NCI-H2227 (cell line): ENCODE results near the gene FSTL1.

Source experiments
- DNase-seq: peaks from one replicate; lab custom pipeline; 2025; ENCODE audit not compliant: unreplicated experiment; lab: John Stamatoyannopoulos, UW

The FSTL1 gene

DNA sequence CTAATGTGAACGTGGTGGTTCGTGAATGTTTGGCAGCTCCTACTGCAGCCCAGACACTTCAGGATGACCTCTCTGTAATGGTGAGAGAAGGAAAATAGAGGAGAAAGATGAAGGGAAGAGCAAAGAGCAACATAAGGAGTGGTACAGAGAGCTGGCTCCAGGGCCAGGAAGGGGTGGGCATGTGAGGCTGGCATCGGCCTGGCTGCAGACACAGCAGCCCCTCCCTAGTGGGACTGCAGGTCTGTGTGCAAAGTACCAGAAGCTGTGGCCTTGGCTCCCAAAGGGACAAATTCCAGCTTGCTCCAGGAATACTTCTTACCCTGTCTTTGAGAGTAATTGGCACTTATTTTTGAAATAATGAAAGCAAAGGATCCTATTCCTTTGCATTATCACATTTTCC, 10.0 kb downstream of the FSTL1 start:
- no peak for DNase-seq

DNA sequence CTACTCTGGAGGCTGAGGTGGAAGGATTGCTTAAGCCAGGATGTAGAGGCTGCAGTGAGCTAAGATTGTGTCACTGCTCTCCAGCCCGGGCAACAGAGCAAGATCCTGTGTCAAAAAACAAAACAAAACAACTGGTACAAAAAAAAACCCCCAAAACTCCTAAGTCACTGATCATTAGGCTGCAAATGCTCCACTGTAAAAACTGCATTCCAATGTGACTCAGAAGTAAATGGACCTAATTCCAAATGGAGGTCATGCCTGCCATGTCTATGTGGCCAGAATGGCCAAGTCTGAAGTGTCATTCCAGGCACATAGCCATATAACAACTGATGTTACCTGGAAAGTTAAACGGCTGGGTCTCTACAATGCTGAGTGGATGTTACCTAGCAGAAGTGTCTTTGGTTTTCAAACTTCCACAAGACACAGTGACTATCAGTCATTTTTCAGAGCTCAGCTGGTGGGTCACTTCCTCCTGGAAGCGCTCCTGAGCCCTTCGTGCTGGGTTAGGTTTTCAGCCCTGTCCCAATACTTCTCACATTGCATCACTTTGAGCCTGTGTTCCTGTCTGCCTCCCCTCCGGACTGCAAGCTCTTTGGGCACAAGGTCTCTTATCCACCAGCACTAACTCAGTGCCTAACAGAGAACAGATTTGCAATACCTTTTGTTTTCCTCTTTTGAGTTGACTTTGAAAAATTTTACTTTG, 10.6 kb downstream of the FSTL1 start:
- no peak for DNase-seq

DNA sequence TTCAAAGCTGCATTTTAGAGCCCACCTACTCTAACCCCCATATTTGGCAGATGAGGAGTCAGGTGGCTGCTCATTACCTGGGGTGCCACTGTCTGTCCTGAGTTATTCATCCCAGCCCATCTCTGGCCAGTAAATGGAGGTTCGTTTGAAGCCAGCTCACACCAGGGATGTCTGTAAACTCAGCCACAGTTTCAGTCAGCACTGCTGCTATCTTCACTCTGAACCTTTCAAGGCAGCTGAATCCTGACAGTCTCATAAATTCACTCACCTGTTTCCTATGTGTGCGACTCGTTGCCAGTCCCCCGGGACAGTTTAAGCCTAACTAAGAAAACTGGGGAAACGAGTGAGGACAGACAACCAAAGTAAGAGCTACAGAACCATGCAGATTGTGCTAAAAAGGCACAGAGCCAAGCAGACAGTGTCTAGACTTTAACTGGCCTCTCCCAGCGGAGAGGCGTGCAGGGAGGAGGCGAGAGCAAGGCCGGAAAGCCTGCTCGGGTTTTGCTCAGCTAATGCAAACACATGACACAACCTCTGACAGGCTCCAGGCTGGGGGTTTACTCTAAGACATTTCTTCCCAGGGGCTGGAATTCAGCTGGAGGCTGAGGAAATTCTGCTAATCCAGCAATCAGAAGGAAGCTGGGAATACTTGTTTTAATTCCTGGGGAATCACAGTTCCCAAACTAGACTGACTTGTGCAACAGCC, 12.0 kb downstream of the FSTL1 start:
- no peak for DNase-seq

DNA sequence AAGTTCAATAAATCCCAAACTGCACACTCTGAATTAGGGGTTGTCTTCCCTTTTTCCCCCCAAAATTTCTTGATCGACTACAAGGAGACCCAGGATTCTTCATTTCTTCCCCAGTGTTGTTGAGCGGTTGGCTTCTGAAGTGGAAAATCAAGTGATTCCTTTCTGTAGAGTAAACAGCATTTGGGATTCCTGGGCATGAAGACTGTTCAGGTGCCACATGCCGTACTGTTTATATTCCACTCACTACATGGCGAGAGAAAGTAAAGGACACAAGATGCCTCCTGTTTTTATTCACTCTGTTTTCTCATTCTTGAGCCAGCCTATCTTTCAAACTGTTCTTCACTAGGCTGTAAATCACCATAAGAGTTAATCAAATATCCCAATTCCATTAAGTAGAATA, 12.6 kb downstream of the FSTL1 start:
- DNase-seq = no peak

- no peak for DNase-seq
Measured at GRCh38 chr3:120437559-120437958, 13.2 kb downstream of the FSTL1 start.

- DNase-seq = no peak
Measured at GRCh38 chr3:120436523-120437050, 14.2 kb downstream of the FSTL1 start.

- DNase-seq = no peak
Measured at GRCh38 chr3:120435621-120436020, 15.2 kb downstream of the FSTL1 start.

- no peak for DNase-seq
Measured at GRCh38 chr3:120433662-120434331, 17.0 kb downstream of the FSTL1 start.

- no peak for DNase-seq
Measured at GRCh38 chr3:120432150-120432860, 18.5 kb downstream of the FSTL1 start.

- no peak for DNase-seq
Measured at GRCh38 chr3:120429921-120430361, 20.9 kb downstream of the FSTL1 start.

DNA sequence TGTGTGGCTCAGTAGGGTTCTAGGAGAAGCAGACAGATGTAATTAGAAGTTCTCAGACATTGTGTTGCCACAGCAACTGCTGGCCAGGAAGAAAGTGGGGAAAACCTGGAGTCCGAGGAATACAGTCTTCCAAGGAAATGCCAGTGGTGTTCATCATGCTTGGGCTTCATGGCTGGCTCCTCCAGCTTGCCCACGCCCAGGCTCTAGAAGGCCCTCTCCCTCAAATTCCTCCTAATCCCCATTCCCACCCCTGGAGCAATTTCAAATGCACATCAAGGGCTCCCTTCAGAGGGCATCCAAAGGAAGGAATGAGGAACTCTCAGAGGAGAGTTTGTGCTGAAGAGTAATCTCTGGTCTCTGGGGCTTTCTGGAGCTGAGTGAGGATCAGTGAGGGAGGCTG, 21.9 kb downstream of the FSTL1 start:
- DNase-seq = no peak

GRCh38 chr3:120427201-120427600, 23.6 kb downstream of the FSTL1 start:
- no peak for DNase-seq

GRCh38 chr3:120425572-120426250, 25.1 kb downstream of the FSTL1 start:
- DNase-seq = no peak

DNA sequence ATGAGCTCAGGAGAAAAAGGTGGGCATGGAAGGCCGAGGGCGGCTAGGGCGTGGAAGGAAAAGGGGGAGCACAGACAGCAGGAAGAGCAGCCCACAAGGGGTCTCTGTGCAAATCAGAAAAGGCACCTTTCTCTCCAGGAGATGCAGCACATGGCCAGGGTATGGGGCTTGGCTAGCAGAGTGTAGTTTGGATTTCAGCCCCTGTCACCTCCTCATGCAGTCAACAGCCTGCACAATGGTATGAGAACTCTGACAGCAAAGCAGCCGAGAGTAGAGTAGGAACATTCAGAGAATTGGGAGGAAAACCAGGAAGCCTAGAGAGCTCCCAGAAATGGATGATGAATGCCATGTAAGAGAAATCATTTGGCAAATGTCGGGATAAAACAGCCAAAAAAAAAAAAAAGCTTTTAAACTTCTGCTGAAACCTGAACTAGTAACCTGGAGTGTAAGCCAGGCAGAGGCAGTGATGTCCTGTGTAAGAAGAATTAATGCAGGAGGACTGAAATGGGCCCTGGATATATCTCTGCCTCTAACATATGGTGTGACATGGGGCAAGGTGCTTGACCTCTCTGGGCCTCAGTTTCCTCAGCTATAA, 25.7 kb downstream of the FSTL1 start:
- no peak for DNase-seq

DNA sequence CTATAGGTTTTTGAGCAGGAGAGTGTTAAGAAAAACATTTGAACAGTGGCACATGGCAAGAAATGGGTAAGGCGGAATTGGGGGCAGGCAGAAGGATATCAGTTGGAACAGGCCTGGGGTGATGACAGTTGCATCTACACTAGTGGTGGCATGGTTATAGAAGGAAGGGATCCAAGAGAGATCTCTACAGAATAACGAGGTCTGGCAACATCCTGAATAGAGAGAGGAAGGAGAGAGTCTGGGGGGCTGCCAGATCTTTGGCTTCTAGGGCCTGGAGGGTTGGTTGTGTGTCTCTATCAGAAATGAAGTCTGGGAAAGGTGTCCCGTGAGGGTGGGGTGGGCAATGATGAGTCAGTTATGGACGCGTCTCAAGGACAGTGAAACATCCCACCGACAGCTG, 26.3 kb downstream of the FSTL1 start:
- no peak for DNase-seq

DNA sequence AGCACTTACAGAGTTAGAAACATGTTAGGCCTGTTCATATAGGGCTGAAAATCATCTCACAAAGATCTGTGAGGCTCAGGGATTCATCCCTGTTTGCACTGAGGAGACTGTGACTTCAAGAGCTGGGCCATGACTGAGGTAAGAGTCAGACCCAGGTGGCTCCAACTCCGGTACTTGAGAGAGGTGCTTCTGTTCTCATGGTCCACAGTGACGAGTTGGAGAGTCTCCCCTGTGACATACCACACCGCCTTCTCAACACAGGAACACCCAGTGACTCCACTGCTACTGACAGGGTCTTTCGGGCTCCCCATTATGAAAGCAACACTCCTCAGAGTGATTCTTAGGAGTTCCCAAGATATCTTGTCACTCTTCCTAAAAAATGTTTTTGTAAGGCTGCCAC, 27.4 kb downstream of the FSTL1 start:
- DNase-seq = no peak

DNA sequence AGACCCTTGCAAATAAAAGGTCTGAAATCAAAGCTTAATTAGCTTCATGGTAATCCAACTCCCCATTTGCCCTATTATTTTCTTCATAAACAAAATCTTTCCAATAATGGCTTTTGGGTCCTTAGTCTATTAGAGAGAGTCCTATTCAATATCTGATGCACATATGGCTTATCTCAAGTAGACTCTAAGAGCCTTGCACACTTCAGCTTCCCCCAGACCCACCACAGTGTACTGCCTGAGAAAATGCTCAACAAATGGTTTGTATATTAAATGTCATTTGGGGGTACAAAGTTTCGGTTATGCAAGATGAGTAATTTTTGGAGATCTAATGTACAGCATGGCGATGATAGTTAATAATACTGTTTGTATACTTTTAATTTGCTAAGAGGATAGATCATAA, 28.9 kb downstream of the FSTL1 start:
- no peak for DNase-seq

- DNase-seq = no peak
Measured at GRCh38 chr3:120420928-120421551, 29.8 kb downstream of the FSTL1 start.

DNA sequence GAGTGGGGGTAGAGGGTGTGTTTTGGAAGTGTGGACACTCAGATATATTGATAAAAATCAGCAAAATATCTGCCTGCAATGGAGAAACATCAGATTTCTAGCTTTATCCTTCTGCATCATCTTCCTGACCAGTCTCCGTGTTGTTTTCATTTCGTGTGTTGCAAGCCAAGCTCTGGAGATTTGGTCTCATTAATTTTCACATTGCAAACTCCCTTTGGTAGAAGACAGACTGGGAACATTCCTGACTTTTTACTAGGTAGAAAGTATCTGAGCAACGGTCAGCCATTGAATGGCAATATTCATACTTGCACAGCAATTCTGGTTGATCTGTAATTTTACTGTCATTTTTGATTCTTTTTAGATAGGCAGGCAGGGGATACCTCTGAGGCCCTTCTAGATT, 30.4 kb downstream of the FSTL1 start:
- no peak for DNase-seq

DNA sequence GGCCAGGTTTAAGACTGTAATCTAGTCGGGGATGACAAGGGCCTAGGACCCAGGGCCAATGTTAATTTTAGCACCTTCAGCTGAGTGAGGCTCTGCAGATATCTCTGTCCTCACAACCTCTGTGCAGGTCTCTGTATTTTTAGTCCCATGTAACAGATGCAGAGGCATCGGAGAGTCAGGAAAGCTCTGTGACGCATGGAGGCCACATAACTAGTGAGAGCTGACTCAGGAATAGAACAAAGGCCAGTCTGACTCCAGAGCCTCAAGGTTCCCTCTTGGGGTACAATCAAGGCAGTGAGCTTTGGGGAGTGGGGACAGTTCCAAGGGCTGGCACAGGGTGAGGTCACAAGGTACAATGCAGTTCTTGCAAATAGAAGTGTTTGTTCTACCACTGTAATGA, 31.0 kb downstream of the FSTL1 start:
- no peak for DNase-seq
